ENCODE data around the gene FIGN. TPM values are rescaled to one million over a fixed set of nuclear protein-coding genes. Genes with fewer than 3 reads are reported as not detected.

FIGN gene
- total and polyA plus RNA-seq, 2 experiments from 2014 or later, result 1.4 to 4.5 TPM

GRCh38 chr2:163773276-163773675 is 37.5 kb upstream of the FIGN start:
- no peak for TF ChIP-seq CTCF (IDR thresholded peaks at IDR 0.05; ENCODE audit: poor library complexity)
- no peak for TF ChIP-seq EZH2 (IDR thresholded peaks at IDR 0.05; ENCODE audit: borderline replicate concordance)
- TF ChIP-seq EZH2phosphoT487 (IDR thresholded peaks at IDR 0.05; ENCODE audit: low read depth, severe bottlenecking, unreplicated experiment), result no peak
- DNase-seq (ENCODE audit: low spot score), result no peak
- Histone ChIP-seq H3K4me3 (no peak overlapping the region), H3K27ac (no peak overlapping the region), H3K4me1 (ENCODE audit: insufficient read depth) (no peaks in the 10 kb centered on the region), H3K79me2 (no peaks in the 10 kb centered on the region), H3K9me3 (ENCODE audit: low read depth) (no peaks in the 10 kb centered on the region), H2AFZ (no peak overlapping the region), H4K20me1 (ENCODE audit: insufficient read depth, poor library complexity, severe bottlenecking) (no peaks in the 10 kb centered on the region), H3K36me3 (replicated peaks; ENCODE audit: insufficient read depth, low read depth) (no peaks in the 10 kb centered on the region), H3K9me2 (replicated peaks; ENCODE audit: insufficient read depth) (no peaks in the 10 kb centered on the region), H3K4me2 (no peak overlapping the region), H3K27me3 (no peaks in the 10 kb centered on the region)
- 88% methylated on average over 3 of the region's 3 CpGs for WGBS (ENCODE audit: low lambda C conversion rate, missing lambda C conversion rate)

- H2AFZ ChIP-seq, result no peak overlapping the region
- no peak for TF ChIP-seq EZH2phosphoT487 (IDR thresholded peaks at IDR 0.05; ENCODE audit: low read depth, severe bottlenecking, unreplicated experiment)
- no peak for TF ChIP-seq EZH2 (IDR thresholded peaks at IDR 0.05; ENCODE audit: borderline replicate concordance)
- no peak for TF ChIP-seq CTCF (IDR thresholded peaks at IDR 0.05; ENCODE audit: poor library complexity)
- no peaks in the 10 kb centered on the region for H3K9me2 ChIP-seq (replicated peaks; ENCODE audit: insufficient read depth)
- no peak overlapping the region for H3K4me3 ChIP-seq
- H3K4me2 ChIP-seq, result no peak overlapping the region
- H3K79me2 ChIP-seq, result no peaks in the 10 kb centered on the region
- no peaks in the 10 kb centered on the region for H3K9me3 ChIP-seq (ENCODE audit: low read depth)
- no peak for DNase-seq (ENCODE audit: low spot score)
- WGBS (ENCODE audit: low lambda C conversion rate, missing lambda C conversion rate), result 92% methylated on average over 4 of the region's 4 CpGs
- H3K36me3 ChIP-seq (replicated peaks; ENCODE audit: insufficient read depth, low read depth), result no peaks in the 10 kb centered on the region
- no peaks in the 10 kb centered on the region for H3K27me3 ChIP-seq
- no peaks in the 10 kb centered on the region for H3K4me1 ChIP-seq (ENCODE audit: insufficient read depth)
- no peak overlapping the region for H3K27ac ChIP-seq
- no peaks in the 10 kb centered on the region for H4K20me1 ChIP-seq (ENCODE audit: insufficient read depth, poor library complexity, severe bottlenecking)
These were observed 35.8 kb upstream of the FIGN start for GRCh38 chr2:163771596-163771995.

GRCh38 chr2:163768881-163769695 is 33.3 kb upstream of the FIGN start:
- Histone ChIP-seq H3K9me3 (ENCODE audit: low read depth) (no peaks in the 10 kb centered on the region), H3K79me2 (no peaks in the 10 kb centered on the region), H3K9me2 (replicated peaks; ENCODE audit: insufficient read depth) (no peaks in the 10 kb centered on the region), H2AFZ (no peak overlapping the region), H3K4me2 (no peak overlapping the region), H3K36me3 (replicated peaks; ENCODE audit: insufficient read depth, low read depth) (no peaks in the 10 kb centered on the region), H3K4me1 (ENCODE audit: insufficient read depth) (no peaks in the 10 kb centered on the region), H3K27ac (no peak overlapping the region), H3K27me3 (no peaks in the 10 kb centered on the region), H4K20me1 (ENCODE audit: insufficient read depth, poor library complexity, severe bottlenecking) (no peaks in the 10 kb centered on the region), H3K4me3 (no peak overlapping the region)
- 76% methylated on average over 7 of the region's 7 CpGs for WGBS (ENCODE audit: low lambda C conversion rate, missing lambda C conversion rate)
- DNase-seq (ENCODE audit: low spot score), result no peak
- TF ChIP-seq CTCF (IDR thresholded peaks at IDR 0.05; ENCODE audit: poor library complexity) (no peak), EZH2 (IDR thresholded peaks at IDR 0.05; ENCODE audit: borderline replicate concordance) (no peak), EZH2phosphoT487 (IDR thresholded peaks at IDR 0.05; ENCODE audit: low read depth, severe bottlenecking, unreplicated experiment) (no peak)

Data from hepatocyte (in vitro differentiated cells).